HG03045 (cell line): ENCODE data around the gene CIAO2A.
"Not testable (repeated sequence)": the region's sequence is repeated elsewhere in the genome, so short reads cannot be mapped to it uniquely, and the experiment has no call there.

ENCODE experiments used
- ATAC-seq: cut with Tn5 transposase; IDR thresholded peaks from one replicate; pipeline ENCODE4 v1.9.1; 2021; ENCODE audit warnings: mild to moderate bottlenecking, moderate library complexity; ENCODE audit not compliant: unreplicated experiment

Gene CIAO2A, protein sequence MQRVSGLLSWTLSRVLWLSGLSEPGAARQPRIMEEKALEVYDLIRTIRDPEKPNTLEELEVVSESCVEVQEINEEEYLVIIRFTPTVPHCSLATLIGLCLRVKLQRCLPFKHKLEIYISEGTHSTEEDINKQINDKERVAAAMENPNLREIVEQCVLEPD

DNA sequence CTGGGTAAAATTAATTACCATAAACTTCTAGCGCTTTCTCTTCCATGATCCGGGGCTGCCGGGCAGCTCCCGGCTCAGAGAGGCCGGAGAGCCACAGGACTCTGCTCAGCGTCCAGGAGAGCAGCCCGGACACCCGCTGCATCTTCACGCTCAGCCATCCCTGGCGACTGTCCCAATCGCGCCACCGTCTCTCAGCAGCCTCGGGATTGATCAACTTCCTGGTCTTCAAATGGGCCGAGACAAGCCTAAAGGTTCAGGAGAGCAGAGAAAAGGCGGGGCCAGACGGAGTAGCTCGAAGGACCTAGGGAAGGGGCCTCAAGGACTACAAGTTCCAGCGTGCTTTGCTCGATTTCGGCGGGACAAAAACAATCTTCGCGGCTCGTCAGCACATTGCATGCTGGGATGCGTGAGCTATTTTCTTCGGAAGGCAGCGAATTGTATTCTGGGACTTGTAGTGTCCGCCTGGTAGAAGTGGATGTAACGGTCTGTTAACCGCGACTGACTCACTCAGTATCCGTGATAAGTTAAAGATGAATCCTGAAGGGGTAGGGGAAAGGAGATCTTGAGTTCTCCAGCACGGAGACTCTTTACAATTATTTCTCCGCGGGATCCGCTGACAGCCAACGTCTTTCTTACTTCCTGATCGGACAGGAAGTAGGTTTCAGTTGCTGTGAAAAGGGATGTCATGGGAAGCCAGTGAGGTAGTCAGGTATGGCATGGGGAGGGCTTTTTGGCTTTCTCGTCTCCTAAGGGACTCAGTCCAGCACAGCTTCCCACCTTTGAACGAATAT, at the start of gene CIAO2A:
Gene CIAO2A (minus strand): TSS at position 212 of the 791 bp plus-strand sequence. CDS start 70 bp downstream, at position 142.
- ATAC-seq, result peak; percentile 72

GRCh38 chr15:64143276-64143675, 49.6 kb upstream of the CIAO2A start:
- ATAC-seq, result no peak

DNA sequence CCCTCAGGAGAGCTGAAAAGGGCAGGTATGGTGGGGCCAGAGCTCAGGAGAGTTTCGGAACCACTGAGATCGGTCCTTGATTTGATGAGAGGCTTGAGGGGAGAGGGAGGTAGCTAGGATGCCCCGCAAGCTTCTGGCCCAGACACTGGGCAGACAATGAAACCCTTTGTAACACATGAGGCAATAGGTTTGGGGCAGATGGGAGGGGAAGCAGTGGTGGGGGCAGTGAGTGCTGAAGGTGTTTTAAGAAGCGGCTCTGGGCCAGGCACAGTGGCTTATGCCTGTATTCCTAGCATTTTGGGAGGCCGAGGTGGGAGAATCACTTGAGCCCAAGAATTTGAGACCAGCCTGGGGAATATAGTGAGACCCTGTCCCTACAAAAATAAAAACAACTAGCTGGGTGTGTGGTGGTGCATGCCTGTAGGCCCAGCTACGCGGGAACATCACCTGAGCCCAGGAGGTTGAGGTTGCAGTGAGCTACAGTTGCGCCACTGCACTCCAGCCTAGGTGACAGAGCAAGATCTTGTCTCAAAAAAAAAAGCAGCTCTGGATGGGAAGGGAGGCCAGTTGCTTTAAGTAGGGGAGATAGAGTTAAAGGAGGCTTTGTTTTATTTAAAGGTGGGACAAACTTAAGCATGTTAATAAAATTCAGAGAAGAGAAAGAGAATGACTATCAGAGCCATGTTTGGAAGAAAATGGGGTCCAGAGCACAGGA, 48.3 kb upstream of the CIAO2A start:
- no peak for ATAC-seq

DNA sequence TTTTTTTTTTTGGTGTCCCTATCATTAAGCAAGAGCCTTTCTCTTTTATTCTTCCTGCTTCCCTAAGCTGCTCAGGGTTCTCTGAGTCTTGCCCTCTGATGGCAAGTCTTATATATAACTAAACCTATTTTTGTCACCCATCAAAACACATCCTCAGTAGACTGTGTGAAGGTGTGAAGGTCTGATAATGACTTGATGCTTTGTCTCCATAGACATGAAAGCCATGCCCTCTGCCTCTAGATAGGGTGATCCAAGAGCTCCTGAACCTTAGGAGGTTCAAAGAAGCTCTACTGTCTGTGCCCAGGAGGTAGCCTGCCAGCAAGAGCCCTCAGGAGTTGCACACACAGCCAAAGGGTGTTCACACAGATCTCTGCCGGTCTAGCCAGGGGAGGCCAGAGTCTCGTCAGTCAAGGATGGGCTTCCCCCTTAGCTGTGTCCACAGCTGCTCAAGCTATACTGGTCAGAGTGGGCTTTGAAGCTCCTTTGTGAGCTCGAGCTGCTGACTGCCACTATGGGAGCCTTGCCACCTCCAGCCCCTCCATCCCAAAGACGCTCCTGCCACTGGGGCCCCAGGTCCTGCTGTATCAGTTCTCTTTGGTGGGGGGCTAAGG, 44.8 kb upstream of the CIAO2A start:
- no peak for ATAC-seq

DNA sequence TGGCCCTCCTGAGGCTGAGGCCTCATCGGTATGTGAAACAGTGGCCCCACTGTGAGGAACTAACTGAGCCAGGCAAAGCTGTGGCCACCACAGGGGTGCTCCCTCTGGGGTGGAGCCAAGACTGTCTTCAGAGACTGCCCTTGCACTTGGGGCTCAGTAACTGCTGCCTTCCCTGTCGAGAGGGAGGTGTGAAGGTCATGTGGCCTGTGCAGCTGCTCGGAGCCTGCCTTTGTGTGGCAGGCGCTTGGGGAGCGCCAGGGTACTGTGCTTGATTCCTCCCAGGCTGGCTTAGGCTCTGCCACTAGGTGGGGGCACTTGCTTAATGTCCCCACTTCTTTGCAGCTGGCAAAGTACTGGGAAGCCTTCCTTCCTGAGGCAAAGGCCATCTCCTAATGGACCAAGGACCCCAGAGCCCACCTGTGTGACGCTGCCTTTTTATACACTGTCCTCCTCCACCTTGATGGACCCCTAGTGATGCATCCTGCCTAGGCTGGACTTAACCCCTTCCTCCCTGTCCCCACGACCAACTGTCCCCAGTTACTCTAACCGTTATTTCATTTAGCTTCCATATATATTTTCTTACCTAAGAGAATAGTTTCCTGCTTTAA, 43.7 kb upstream of the CIAO2A start:
- ATAC-seq, result no peak

DNA sequence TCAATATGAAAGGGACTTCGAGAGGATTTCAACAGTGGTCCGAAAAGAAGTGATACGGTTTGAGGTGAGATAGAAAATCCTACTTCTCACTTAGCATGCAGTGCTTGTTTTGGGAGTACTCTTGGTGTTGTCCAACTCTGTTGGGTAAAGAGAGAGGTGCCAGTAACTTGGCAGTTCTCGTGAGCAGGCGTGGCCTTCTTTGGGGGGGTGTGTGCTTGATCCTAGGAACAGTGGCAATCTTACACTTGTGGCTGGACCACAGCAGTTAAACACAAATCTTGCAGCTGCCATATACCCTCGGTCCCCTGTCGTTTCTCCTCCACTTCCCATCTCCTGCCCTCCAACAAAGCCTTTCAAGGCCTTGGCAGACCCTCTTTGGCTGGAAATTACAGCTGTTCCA, 42.7 kb upstream of the CIAO2A start:
- ATAC-seq, result no peak

- no peak for ATAC-seq
Observed at GRCh38 chr15:64134345-64134829, 40.7 kb upstream of the CIAO2A start.

- no peak for ATAC-seq
Observed at GRCh38 chr15:64133623-64134344, 40.1 kb upstream of the CIAO2A start.

- ATAC-seq, result no peak
Observed at GRCh38 chr15:64132217-64132616, 38.6 kb upstream of the CIAO2A start.

GRCh38 chr15:64131547-64131946, 37.9 kb upstream of the CIAO2A start:
- no peak for ATAC-seq

DNA sequence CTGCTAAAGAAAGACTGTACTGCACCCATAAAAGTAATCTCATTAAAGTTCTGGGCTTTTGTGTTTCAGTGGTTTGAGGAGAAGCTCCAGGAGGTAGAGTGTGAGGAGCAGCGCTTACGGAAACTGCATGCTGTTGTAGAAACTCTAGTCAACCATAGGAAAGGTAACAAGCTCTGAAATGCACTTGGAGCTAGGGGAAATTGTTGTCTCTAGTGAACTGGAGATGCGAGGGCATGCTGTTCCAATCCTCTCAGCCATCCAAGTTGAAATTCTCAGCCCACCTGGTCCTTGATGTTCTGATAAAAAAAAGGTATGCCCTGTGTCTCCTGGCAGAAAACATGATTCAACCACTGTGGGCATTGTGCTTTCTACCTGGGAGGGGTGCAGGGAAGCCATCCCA, 36.5 kb upstream of the CIAO2A start:
- ATAC-seq, result no peak

GRCh38 chr15:64127521-64128270, 34.1 kb upstream of the CIAO2A start:
- no peak for ATAC-seq

- ATAC-seq, result no peak
Observed at GRCh38 chr15:64125978-64126377, 32.3 kb upstream of the CIAO2A start.

- ATAC-seq, result no peak
Observed at GRCh38 chr15:64122936-64123351, 29.3 kb upstream of the CIAO2A start.

- ATAC-seq, result no peak
Observed at GRCh38 chr15:64122444-64122843, 28.8 kb upstream of the CIAO2A start.

- no peak for ATAC-seq
Observed at GRCh38 chr15:64121614-64122013, 28.0 kb upstream of the CIAO2A start.

DNA sequence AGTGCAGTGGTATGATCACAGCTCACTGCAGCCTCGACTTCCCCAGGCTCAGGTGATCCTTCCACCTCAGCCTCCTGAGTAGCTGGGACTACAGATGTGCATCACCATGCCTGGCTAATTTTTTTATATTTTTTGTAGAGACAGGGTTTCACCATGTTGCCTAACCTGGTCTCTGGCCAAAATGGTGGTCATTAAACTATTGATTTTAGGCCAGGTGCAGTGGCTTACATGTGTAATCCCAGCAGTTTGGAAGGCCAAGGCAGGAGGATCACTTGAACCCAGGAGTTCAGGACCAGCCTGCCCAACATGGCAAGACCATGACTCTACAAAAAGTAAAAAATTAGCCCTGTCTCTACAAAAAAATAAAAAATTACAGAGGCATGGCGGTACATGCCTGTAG, 26.7 kb upstream of the CIAO2A start:
- not testable (repeated sequence) for ATAC-seq

DNA sequence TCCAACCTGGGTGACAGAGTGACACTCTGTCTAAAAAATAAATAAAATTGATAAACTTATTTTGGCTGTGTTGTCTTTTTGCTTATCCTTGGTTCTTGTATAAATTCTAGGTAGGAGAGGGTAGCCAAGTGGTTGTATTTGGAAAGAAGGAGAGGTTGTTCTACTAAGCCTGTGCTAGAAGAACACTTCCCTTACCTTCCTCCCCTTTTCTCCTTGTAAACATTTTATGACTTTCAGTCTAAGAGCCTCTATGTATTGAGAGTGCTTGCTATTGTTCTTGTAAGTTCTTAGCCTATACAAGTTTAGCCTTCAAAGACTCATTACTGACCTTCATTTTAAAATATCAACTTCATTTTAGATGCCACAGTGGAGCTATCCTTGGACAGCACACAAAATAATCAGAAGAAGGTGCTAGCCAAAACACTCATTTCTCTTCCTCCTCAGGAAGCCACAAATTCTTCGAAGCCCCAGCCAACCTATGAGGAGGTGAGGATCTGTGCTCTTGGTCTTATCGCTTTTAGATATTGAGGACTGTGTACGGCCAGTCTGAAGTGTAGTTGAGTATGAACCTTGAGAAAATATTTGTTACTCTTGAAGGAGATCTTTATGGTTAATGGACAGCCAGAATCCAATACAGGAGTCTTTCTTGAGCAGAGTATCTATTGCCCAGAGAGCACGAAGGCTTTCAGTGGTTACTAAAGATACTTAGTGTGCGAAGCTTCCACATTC, 24.3 kb upstream of the CIAO2A start:
- no peak for ATAC-seq

- peak; percentile 49 for ATAC-seq
Observed at GRCh38 chr15:64112904-64113303, 19.3 kb upstream of the CIAO2A start.
